GM18507 (cell line): ENCODE data around the gene CAB39L.

ENCODE experiments used
- DNase-seq: peaks from one replicate; pipeline ENCODE4 v3.0.0; 2011; ENCODE audit warnings: low read depth; ENCODE audit not compliant: insufficient read length; ENCODE audit errors: extremely low spot score
- FAIRE-seq: peaks from 2 replicates; lab custom pipeline; 2011; peaks lifted over from hg19 to GRCh38; lab: Jason Lieb, UNC

CAB39L gene

GRCh38 chr13:49407068-49407467 is 36.8 kb downstream of the CAB39L start:
- DNase-seq (no peak), FAIRE-seq (no peak)

- FAIRE-seq (no peak), DNase-seq (no peak)
These were observed 39.2 kb downstream of the CAB39L start for GRCh38 chr13:49404703-49405020.

- no peak for FAIRE-seq
- DNase-seq: no peak
These were observed 39.7 kb downstream of the CAB39L start for GRCh38 chr13:49403996-49404702.

GRCh38 chr13:49400755-49401659 is 42.9 kb downstream of the CAB39L start:
- FAIRE-seq (no peak), DNase-seq (no peak)

GRCh38 chr13:49399801-49400472 is 43.9 kb downstream of the CAB39L start:
- DNase-seq (no peak), FAIRE-seq (no peak)

GRCh38 chr13:49395878-49396380 is 47.9 kb downstream of the CAB39L start:
- FAIRE-seq (no peak), DNase-seq (no peak)

GRCh38 chr13:49395451-49395865 is 48.4 kb downstream of the CAB39L start:
- FAIRE-seq (no peak), DNase-seq (no peak)

GRCh38 chr13:49388091-49388635 is 55.7 kb downstream of the CAB39L start:
- DNase-seq: no peak
- no peak for FAIRE-seq

GRCh38 chr13:49386664-49387063 is 57.2 kb downstream of the CAB39L start:
- FAIRE-seq (no peak), DNase-seq (no peak)

- DNase-seq: no peak
- no peak for FAIRE-seq
These were observed 67.7 kb downstream of the CAB39L start for GRCh38 chr13:49376121-49376520.

GRCh38 chr13:49374585-49375290 is 69.1 kb downstream of the CAB39L start:
- FAIRE-seq: no peak
- no peak for DNase-seq

GRCh38 chr13:49373716-49374115 is 70.1 kb downstream of the CAB39L start:
- no peak for DNase-seq
- FAIRE-seq: no peak

- no peak for FAIRE-seq
- no peak for DNase-seq
These were observed 71.8 kb downstream of the CAB39L start for GRCh38 chr13:49371943-49372613.

GRCh38 chr13:49370371-49370770 is 73.5 kb downstream of the CAB39L start:
- no peak for DNase-seq
- no peak for FAIRE-seq

- FAIRE-seq (no peak), DNase-seq (no peak)
These were observed 74.0 kb downstream of the CAB39L start for GRCh38 chr13:49369866-49370265.

GRCh38 chr13:49368688-49369087 is 75.2 kb downstream of the CAB39L start:
- DNase-seq (no peak), FAIRE-seq (no peak)

GRCh38 chr13:49367640-49368422 is 76.0 kb downstream of the CAB39L start:
- FAIRE-seq (no peak), DNase-seq (no peak)

- no peak for DNase-seq
- FAIRE-seq: no peak
These were observed 77.0 kb downstream of the CAB39L start for GRCh38 chr13:49366841-49367240.
